HG03025 (cell line): ENCODE data around the gene NIPSNAP2.
"Not testable (repeated sequence)": the region's sequence is repeated elsewhere in the genome, so short reads cannot be mapped to it uniquely, and the experiment has no call there.

Experiments
- ATAC-seq: cut with Tn5 transposase; IDR thresholded peaks from one replicate; pipeline ENCODE4 v1.9.1; 2021; ENCODE audit warnings: mild to moderate bottlenecking, moderate library complexity; ENCODE audit not compliant: unreplicated experiment, low FRiP score

NIPSNAP2 gene

DNA sequence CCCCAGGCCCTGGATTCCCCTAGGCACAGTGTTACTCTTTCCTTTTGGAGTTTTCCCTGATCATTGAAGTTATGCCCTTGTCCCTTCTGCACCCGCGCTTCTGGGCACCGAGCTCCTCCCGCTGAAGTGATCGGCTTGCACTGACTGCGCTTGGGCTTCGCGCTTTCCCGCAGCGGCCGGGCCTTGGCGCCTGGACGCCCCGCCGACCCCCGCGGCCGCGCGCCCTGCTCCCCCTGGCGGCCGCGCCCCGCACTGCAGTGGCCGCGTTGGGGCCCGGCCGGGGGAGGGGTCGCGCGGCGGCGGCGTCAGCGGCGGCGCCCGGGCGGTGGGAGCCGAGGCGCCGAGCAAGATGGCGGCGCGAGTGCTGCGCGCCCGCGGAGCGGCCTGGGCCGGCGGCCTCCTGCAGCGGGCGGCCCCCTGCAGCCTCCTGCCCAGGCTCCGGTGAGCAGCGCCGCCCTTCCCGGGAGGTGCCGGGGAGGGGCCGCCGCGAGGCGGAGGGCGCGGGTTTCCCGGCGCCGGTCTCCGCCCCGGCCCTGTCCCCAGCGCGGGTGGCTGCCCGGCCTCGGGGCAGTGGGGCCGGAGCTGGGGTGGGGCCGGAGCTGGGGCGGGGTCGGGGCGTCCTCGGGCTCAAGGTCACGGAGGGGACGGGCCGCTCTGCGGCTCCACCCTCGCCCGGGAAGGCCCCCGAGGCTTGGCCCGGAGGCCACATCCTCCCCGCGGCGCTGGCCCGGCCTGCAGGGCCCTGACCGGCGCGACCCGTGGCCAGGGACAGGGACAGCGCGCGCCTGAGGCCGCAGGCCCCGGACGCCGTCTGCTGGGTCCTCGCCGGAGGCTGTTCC, at the start of gene NIPSNAP2:
TSS of gene NIPSNAP2 (plus strand) at position 325 of the 839 bp plus-strand sequence. CDS start at position 350, 25 bp downstream.
- ATAC-seq: peak; percentile 70

DNA sequence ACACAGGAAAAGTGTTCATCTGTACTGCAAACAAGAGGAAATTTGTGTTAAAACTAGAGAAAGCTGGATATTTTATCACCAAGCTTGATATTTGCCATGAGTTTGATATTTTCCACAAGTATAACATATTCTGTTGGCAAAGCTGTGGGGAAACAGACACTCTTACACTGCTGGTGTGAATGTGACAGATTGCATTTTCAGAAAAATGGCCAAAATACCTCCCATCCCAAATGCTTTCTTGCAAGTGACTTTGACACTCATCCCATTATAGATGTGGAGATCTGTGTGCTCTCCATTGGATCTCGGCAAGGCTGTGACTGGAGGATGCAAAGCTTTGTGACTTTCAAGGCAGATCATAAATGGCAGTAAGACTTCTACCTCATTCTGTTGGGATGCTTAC, 46.6 kb upstream of the NIPSNAP2 start:
- no peak for ATAC-seq

- no peak for ATAC-seq
Observed at GRCh38 chr7:55928006-55928767, 36.2 kb upstream of the NIPSNAP2 start.

DNA sequence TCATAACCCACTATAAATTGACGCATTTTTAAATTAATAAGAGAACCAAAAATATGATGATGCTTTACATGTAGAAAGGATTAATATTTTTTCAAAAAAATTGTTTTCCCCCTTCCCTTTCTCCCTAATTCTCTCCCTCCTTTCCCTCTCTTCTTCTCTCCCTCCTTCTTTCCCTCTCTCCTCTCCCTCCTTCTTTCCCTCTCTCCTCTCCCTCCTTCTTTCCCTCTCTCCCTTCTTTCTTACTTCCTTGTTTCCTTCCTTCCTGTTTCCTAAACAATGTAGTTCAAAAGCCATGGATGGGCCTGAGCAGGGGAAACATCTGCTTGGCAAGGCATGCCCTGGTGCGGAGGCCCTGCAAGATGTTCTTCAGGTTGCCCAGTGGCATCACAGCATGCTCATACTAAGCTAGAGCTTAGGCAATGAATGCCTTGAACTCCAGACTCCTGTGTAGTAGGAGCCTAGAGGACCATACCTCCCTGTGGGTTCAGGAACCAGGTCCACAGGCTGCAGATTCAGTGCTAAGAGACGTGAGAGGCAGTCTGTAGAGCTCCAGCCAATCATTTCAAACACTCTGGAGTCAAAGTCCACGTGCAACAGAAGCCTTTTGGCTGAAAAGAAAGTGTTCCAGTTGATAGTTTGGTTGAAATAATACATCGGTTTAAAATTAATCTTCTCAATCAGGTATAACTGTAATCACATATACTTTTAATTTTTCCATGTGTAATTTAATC, 32.8 kb upstream of the NIPSNAP2 start:
- no peak for ATAC-seq

DNA sequence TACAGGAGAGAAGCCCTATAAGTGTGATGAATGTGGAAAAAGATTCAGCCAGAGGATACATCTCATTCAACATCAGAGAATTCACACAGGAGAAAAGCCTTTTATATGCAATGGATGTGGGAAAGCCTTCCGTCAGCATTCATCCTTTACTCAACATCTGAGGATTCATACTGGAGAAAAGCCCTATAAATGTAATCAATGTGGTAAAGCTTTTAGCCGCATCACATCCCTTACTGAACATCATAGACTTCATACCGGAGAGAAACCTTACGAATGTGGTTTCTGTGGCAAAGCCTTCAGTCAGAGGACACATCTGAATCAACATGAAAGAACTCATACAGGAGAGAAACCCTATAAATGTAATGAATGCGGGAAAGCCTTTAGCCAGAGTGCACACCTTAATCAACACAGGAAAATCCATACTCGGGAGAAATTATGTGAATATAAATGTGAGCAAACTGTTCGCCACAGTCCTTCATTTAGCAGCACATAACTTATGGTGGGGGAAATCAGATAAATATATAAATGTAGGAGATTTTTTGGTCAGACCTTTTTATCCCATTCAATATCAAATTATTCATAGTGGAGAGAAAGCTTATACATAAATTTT, 24.8 kb upstream of the NIPSNAP2 start:
- ATAC-seq: no peak

GRCh38 chr7:55946545-55946944, 17.8 kb upstream of the NIPSNAP2 start:
- ATAC-seq: no peak

DNA sequence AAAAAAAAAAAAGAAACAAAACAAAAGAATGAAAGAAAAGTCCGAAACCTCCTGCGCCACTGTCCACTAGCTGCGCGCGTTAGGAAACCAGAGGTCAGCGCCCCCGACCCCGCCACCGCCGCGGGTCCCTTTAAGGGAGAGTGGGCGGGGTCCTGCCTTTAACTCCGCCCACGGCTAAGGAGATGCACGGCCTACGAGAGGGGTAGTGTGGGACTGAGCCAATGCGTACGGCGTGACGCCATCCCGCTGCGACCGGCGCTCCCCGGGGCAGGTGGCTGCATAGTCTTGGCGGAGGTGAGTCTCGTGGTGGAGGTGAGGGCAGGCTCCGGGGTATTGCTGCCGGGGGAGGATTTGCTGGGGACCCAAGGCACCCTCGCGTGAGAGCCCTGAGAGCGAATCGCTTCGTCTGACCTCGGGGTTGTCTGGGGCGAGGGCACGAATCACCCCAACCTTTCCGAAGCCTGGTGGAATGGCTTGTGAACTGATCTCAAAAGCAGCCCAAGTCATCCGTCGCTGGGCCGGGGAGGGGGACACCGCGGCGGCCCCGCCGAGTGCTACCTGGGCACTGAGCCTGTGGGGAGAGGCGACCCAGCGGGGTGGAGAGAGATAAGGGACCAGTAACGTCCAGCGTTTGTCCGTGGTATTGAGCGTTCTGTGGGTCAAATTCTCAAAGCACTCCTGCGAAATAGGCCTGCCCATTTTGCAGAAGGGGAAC, 12.6 kb upstream of the NIPSNAP2 start, which contains the start of gene MRPS17:
TSS of gene MRPS17 (plus strand) at position 241 of the 715 bp plus-strand sequence. CDS start 1,319 bp downstream, outside the sequence.
- peak; percentile 99 for ATAC-seq

GRCh38 chr7:55952352-55952671, 12.1 kb upstream of the NIPSNAP2 start:
- not testable (repeated sequence) for ATAC-seq

DNA sequence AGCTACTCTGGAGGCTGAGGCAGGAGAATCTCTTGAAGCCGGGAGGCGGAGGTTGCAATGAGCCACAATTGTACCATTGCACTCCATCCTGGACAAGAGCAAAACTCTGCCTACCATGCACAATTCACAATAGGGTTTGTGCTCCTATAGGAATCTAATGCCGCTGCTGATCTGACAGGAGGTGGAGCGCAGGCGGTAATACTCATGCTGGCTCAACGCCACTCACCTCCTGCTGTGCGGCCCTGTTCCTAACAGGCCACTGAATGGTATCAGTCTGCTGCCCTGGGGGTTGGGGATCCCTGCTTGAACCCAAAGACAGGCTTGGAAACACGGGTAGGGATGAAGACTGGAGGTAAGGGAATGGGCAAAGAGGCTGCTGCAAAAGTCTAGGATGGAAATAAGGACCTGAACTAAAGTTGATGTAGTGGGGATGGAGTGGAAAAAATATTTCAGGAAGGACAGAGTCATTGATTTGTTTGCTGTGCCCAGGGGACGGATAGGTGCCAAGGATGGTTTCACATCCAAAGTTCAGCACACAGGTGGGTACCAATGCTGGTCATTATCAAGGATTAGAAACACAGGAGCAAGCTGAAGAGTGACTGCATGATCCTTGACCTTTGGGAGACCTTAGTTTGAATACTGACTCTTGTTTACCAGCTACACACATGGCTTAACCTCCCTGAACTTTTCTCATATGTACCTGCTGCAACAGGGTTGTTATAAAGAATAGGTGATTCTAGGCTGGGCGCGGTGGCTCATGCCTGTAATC, 10.5 kb upstream of the NIPSNAP2 start:
- no peak for ATAC-seq

DNA sequence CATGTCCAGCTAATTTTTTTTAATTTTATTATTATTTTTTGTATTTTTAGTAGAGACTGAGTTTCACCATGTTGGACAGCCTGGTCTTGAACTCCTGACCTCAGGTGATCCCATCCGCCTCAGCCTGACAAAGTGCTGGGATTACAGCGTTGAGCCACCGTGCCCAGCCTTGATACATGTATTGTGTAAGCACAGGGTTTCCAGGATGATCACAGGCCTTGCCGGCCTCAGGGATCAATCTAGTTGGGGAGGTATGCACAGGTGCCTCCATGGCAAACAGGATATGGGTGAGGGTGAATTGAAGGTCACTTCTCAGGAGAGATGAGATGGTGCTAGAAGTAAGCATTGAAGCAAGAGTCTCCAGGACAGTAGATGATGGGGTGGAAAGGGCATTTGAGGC, 7.2 kb upstream of the NIPSNAP2 start:
- ATAC-seq: no peak

DNA sequence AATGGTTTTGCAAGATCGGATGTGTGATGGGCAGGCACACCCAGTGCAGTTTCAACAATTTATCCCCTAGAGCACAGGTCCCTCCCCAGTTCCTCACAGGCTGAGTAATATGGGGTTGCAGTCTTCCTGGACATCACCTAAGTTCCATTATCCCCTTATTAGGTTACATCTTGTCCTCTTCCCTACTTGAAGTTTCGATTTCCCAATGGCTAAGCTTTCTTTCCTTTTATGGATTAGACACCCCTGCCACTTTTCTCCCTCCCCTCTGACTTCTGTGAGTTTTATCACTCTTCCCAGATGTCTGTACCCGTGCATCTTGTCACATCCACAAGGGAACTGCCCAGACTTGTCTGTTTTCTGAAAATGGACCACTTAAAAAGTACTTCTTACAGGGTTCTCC, 2.4 kb upstream of the NIPSNAP2 start:
- no peak for ATAC-seq

DNA sequence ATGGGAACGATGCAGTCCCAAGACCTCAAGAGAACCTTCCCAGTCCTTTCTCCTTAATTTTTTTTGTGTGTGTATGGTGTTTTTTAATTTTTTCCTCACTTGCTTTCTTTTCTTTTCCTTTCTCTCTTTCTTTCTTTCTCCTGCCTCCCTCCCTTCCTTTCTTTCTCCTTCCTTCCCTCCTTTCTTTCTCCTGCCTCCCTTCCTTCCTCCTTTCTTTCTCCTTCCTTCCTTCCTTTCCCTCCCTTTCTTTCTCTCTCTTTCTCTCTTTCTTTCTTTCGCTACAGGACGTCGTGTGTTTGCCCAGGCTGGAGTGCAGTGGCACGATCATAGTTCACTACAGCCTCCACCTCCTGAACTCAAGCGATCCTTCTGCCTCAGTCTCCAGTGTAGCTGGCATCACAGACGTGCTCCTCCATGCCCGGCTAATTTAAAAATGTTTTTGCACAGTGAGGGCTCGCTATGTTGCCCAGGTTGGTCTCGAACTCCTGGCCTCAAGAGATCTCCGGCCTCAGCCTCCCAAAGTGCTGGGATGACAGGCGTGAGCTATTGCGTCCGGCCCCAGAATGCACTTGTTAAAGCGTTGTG, 709 bp upstream of the NIPSNAP2 start:
- ATAC-seq: no peak

GRCh38 chr7:55965100-55965470, 700 bp downstream of the NIPSNAP2 start:
- no peak for ATAC-seq

DNA sequence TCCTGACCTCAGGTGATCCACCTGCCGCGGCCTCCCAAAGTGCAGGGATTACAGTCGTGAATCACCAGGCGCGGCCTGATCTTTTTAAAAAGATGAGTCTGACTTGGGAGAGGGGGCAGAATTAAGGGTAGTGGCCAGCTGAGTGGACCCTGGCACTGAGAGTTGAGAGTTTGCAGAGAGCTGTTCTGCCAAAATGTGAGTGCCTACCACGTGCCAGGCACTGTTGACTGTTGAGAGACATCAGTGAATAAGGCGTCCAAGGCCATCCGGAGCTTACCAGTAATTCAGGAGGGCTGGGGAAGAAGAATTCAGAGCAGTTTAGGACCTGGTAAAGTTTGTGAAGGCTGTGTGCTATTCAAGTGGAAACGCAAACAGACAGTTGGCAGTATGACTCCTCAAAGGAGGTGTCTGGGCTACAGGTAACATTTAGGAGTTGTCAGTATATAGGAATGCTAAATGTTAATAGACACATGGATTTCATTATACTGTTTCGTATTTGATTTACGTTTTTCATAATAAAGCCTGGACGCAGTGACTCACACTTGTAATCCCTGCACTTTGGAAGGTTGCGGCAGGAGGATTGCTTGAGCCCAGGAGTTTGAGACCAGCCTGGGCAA, 1.5 kb downstream of the NIPSNAP2 start:
- ATAC-seq: no peak

GRCh38 chr7:55966851-55967250, 2.5 kb downstream of the NIPSNAP2 start:
- ATAC-seq: no peak

DNA sequence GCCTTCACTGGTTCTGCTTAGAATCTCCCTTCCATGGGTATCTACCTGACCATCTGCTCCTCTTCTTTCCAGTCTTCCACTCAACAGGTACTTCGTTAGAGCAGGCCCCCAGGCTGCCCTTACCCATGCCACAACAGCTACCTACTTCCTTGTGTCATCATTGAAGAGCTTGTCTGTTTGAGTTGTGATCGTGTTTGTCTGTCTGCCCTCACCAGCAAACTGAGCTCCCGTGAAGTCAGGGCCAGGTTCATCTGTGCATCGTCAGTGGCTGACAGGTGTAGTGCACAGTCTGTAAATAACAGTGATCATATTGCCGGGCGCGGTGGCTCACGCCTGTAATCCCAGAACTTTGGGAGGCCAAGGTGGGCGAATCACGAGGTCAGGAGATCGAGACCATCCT, 5.0 kb downstream of the NIPSNAP2 start:
- no peak for ATAC-seq

DNA sequence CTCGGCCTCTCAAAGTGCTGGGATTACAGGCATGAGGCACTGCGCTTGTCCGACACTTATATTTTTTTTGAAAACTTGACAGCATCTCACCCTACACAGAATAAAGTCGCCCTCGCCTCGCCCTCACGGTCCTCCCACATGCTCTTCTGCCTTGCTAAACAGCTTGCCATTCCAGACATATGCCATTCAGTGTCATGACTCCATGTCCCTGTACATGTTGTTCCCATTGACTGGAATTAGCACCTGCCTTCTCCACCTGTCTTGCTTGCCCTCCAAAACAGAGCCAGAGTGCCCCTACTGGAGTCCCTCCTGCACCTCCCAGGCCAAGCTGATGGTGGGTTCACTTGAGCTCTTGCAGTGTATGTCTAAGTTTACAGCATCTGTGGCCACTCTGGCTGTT, 6.2 kb downstream of the NIPSNAP2 start:
- no peak for ATAC-seq

GRCh38 chr7:55970978-55971377, 6.6 kb downstream of the NIPSNAP2 start:
- ATAC-seq: no peak
